Endothelial cell of umbilical vein (primary cell): ENCODE data around the gene AKAP6. TPM values are rescaled to one million over a fixed set of nuclear protein-coding genes. Genes with fewer than 3 reads are reported as not detected.

Experiments used
- BruUV-seq: library from RNA; stranded (reverse); fragments of 400-500 nt; replicated peaks from 2 replicates; lab custom pipeline; 2021; lab: Mats Ljungman, UMichigan
- CTCF ChIA-PET: fragments of 300-600, 350-600 bp; sonication (Branson Sonifier 250); formaldehyde crosslinking; loops from one replicate; lab custom pipeline; 2021; ENCODE audit warnings: antibody characterized with exemption, inconsistent platforms; lab: Charles Lee
- POLR2A ChIA-PET: fragments of 300-600, 350-600 bp; sonication (Branson Sonifier 250); formaldehyde crosslinking; loops from one replicate; lab custom pipeline; 2021; ENCODE audit warnings: antibody characterized with exemption, inconsistent platforms; lab: Charles Lee
- DNase-seq: peaks from one replicate; pipeline ENCODE4 v3.0.0-alpha.2; 2011; ENCODE audit warnings: low read depth, low spot score
- FAIRE-seq: peaks from 2 replicates; lab custom pipeline; 2011; peaks lifted over from hg19 to GRCh38; lab: Jason Lieb, UNC
- H2AFZ ChIP-seq: 2 replicates; pipeline ENCODE4 v1.6.0; 2012; ENCODE audit warnings: low read depth, low read length, control low read depth, inconsistent platforms
- H3K27ac ChIP-seq: 2 replicates; pipeline ENCODE4 v1.5.1; 2011; ENCODE audit warnings: low read depth, mild to moderate bottlenecking, control low read depth, low read length, moderate library complexity; ENCODE audit not compliant: insufficient read depth
- H3K27me3 ChIP-seq, 2 experiments: 2 replicates each; pipeline versions ENCODE4 v1.6.0 to v1.6.1; 2011; ENCODE audit warnings: low read length in 2 of 2, mixed read lengths in 1 of 2; ENCODE audit not compliant: control insufficient read depth in 2 of 2, insufficient read depth in 2 of 2
- H3K36me3 ChIP-seq, 2 experiments: 2 replicates in 1 of 2; 3 replicates in 1 of 2; pipeline ENCODE4 v1.5.1; 2011; ENCODE audit warnings: low read length in 2 of 2, mild to moderate bottlenecking in 1 of 2, moderate library complexity in 1 of 2; ENCODE audit not compliant: control insufficient read depth in 2 of 2, insufficient read depth in 2 of 2; ENCODE audit errors: extremely low read depth in 1 of 2
- H3K4me1 ChIP-seq: 3 replicates; pipeline ENCODE4 v1.5.1; 2011; ENCODE audit warnings: mild to moderate bottlenecking, low read length; ENCODE audit not compliant: control insufficient read depth, insufficient read depth; ENCODE audit errors: extremely low read depth
- H3K4me2 ChIP-seq: 2 replicates; pipeline ENCODE4 v1.6.1; 2011; ENCODE audit warnings: low read length, control low read depth, mixed read lengths; ENCODE audit not compliant: insufficient read depth
- H3K4me3 ChIP-seq, 3 experiments: fragments of 200-600 bp in 1 of 3; sonication (generic), shearing (Covaris generic) in 1 of 3; replicated peaks in 1 of 3; 2 replicates each; pipeline ENCODE4 v1.5.1; 2011 to 2016; ENCODE audit warnings: control low read depth in 3 of 3, low read length in 3 of 3, mild to moderate bottlenecking in 2 of 3, inconsistent platforms in 1 of 3, low read depth in 1 of 3, moderate library complexity in 1 of 3; ENCODE audit not compliant: insufficient read depth in 1 of 3
- H3K79me2 ChIP-seq: 2 replicates; pipeline ENCODE4 v1.6.0; 2012; ENCODE audit warnings: low read length, inconsistent platforms; ENCODE audit not compliant: control insufficient read depth, insufficient read depth
- H3K9ac ChIP-seq: replicated peaks from 2 replicates; pipeline ENCODE3; 2011; ENCODE audit warnings: low read length, control low read depth; ENCODE audit not compliant: insufficient read depth; ENCODE audit errors: extremely low read depth
- H3K9me1 ChIP-seq: replicated peaks from 3 replicates; pipeline ENCODE4 v1.6.0; 2011; ENCODE audit warnings: mild to moderate bottlenecking, low read length; ENCODE audit not compliant: control insufficient read depth, insufficient read depth; ENCODE audit errors: extremely low read depth
- H3K9me3 ChIP-seq: replicated peaks from 2 replicates; pipeline ENCODE4 v1.5.1; 2012; ENCODE audit warnings: low read length, inconsistent platforms; ENCODE audit not compliant: control insufficient read depth, insufficient read depth
- H4K20me1 ChIP-seq: replicated peaks from 2 replicates; pipeline ENCODE3; 2011; ENCODE audit warnings: mild to moderate bottlenecking, low read length; ENCODE audit not compliant: control insufficient read depth, insufficient read depth; ENCODE audit errors: extremely low read depth
- CTCF ChIP-seq, 2 donors: IDR thresholded peaks; 1 replicate in 1 of 2; 2 replicates in 1 of 2; pipeline ENCODE4 v1.5.1; 2011; ENCODE audit warnings: low read length in 2 of 2, mild to moderate bottlenecking in 2 of 2, moderate library complexity in 2 of 2, control low read depth in 1 of 2, inconsistent platforms in 1 of 2, low read depth in 1 of 2; ENCODE audit not compliant: insufficient read depth in 1 of 2; ENCODE audit errors: extremely low read depth in 1 of 2
- EZH2 ChIP-seq: IDR thresholded peaks from 2 replicates; pipeline ENCODE4 v1.6.1; 2012; ENCODE audit warnings: borderline replicate concordance, low read depth, mild to moderate bottlenecking, moderate library complexity, low read length, inconsistent platforms; ENCODE audit not compliant: severe bottlenecking
- FOS ChIP-seq: IDR thresholded peaks from 2 replicates; pipeline ENCODE4 v1.6.1; 2011; ENCODE audit warnings: mild to moderate bottlenecking, low read length, moderate library complexity, borderline replicate concordance; ENCODE audit not compliant: insufficient read depth
- GATA2 ChIP-seq: IDR thresholded peaks from 2 replicates; pipeline ENCODE4 v1.7.0; 2011; ENCODE audit warnings: low read depth, mild to moderate bottlenecking, moderate library complexity, mixed read lengths, low read length; ENCODE audit not compliant: insufficient read length, insufficient read depth
- JUN ChIP-seq: IDR thresholded peaks from 2 replicates; pipeline ENCODE4 v1.6.1; 2011; ENCODE audit warnings: borderline replicate concordance, low read depth; ENCODE audit not compliant: insufficient read length, insufficient read depth
- MAX ChIP-seq: IDR thresholded peaks from 2 replicates; pipeline ENCODE4 v1.6.1; 2011; ENCODE audit not compliant: insufficient read depth, insufficient read length
- MYC ChIP-seq: IDR thresholded peaks from one replicate; pipeline ENCODE4 v1.6.1; 2011; ENCODE audit warnings: mild to moderate bottlenecking, low read depth, low read length
- POLR2A ChIP-seq: IDR thresholded peaks from 2 replicates; pipeline ENCODE4 v1.6.1; 2012; ENCODE audit warnings: low read depth, mild to moderate bottlenecking, control low read depth, low read length
- POLR2AphosphoS5 ChIP-seq: IDR thresholded peaks from 2 replicates; pipeline ENCODE4 v1.6.1; 2012; ENCODE audit warnings: low read depth, mild to moderate bottlenecking, control low read depth, low read length, moderate library complexity; ENCODE audit not compliant: insufficient read depth
- dilution Hi-C: fragments of 300-500 bp; cut with MboI; formaldehyde crosslinking; loops from one replicate; pipeline ENCODE4 v1.15.0; 2019; ENCODE audit warnings: low sequenced_read_pairs; ENCODE audit not compliant: extremely low pct_ligation_motif_present
- intact Hi-C: fragments of 100-400 bp; cut with micrococcal nuclease; formaldehyde crosslinking; loops from one replicate; pipeline ENCODE4 v1.10.0; 2022
- polyA plus RNA-seq, 4 experiments: library from polyadenylated mRNA; depleted of rRNA in 3 of 4; stranded (reverse) in 3 of 4; unstranded in 1 of 4; fragments of >200 nt; gene quantifications; 2 replicates each; pipeline versions ENCODE4 v1.2.1 to v1.2.3, GENCODE V29; 2011 to 2012; ENCODE audit warnings: missing spikeins in 1 of 4
- total RNA-seq: library from RNA; stranded (reverse); gene quantifications from 2 replicates; pipeline ENCODE4 v1.2.3, GENCODE V29; 2021

AKAP6 gene
- total and polyA plus RNA-seq, 2 donors (not counting 3 experiments of a cell fraction or from before 2014, with no cell fraction given), result 0.03 to 0.49 TPM

- intact Hi-C loops, result no loop called here
- H3K4me1 ChIP-seq, result no peaks in the 10 kb centered on the region
- H3K9me3 ChIP-seq, result no peaks in the 10 kb centered on the region
- no peak overlapping the region for H3K4me3 ChIP-seq
- no peak for TF ChIP-seq POLR2A
- no peak for TF ChIP-seq MAX
- TF ChIP-seq MYC, result no peak
- no peak for TF ChIP-seq EZH2
- TF ChIP-seq CTCF (IDR thresholded peaks at IDR 0.05; ENCODE audit: extremely low read depth in 1 of 2, insufficient read depth in 1 of 2, low read depth in 1 of 2, low read length in 2 of 2), result no peak
- ChIA-PET CTCF (no interaction called here), POLR2A (no interaction called here)
- no peak for DNase-seq
- dilution Hi-C loops, result no loop called here
- H3K4me2 ChIP-seq, result no peak overlapping the region
- H3K9me1 ChIP-seq, result no peaks in the 10 kb centered on the region
- BruUV-seq, result no TSS peak
- H3K27ac ChIP-seq, result no peak overlapping the region
- H4K20me1 ChIP-seq, result no peaks in the 10 kb centered on the region
- no peak overlapping the region for H2AFZ ChIP-seq
- H3K79me2 ChIP-seq, result no peaks in the 10 kb centered on the region
- H3K27me3 ChIP-seq, result no peaks in the 10 kb centered on the region
- H3K9ac ChIP-seq, result no peak overlapping the region
- no peak for FAIRE-seq
- H3K36me3 ChIP-seq, result no peaks in the 10 kb centered on the region
Observed at GRCh38 chr14:32802295-32802694, 473.2 kb downstream of the AKAP6 start.

- no peak for FAIRE-seq
- no peak overlapping the region for H2AFZ ChIP-seq
- TF ChIP-seq POLR2A (no peak), CTCF (IDR thresholded peaks at IDR 0.05; ENCODE audit: extremely low read depth in 1 of 2, insufficient read depth in 1 of 2, low read depth in 1 of 2, low read length in 2 of 2) (no peak), MYC (no peak), EZH2 (no peak), JUN (no peak), POLR2AphosphoS5 (no peak), MAX (no peak), FOS (no peak), GATA2 (no peak)
- no peak overlapping the region for H3K4me2 ChIP-seq
- CTCF ChIA-PET, result no interaction called here
- intact Hi-C loops (no loop called here), dilution Hi-C loops (no loop called here)
- no peaks in the 10 kb centered on the region for H3K79me2 ChIP-seq
- no peak for DNase-seq
- BruUV-seq, result no TSS peak
- H3K9ac ChIP-seq, result no peak overlapping the region
- H3K9me3 ChIP-seq, result no peaks in the 10 kb centered on the region
- H3K4me3 ChIP-seq, result no peak overlapping the region
- no peaks in the 10 kb centered on the region for H4K20me1 ChIP-seq
- H3K27ac ChIP-seq, result no peak overlapping the region
- H3K36me3 ChIP-seq, result no peaks in the 10 kb centered on the region
- no peaks in the 10 kb centered on the region for H3K4me1 ChIP-seq
- no peaks in the 10 kb centered on the region for H3K9me1 ChIP-seq
- no peaks in the 10 kb centered on the region for H3K27me3 ChIP-seq
- POLR2A ChIA-PET, result no interaction called here
Observed at GRCh38 chr14:32805979-32806378, 476.9 kb downstream of the AKAP6 start.
